DOHH2 (cell line): ENCODE results near the gene KRTAP5-5.
"Not testable (repeated sequence)": the region's sequence is repeated elsewhere in the genome, so short reads cannot be mapped to it uniquely, and the experiment has no call there.

Source experiments
- H3F3A ChIP-seq: fragments of 200-600 bp; sonication (generic), shearing (Covaris generic); 2 replicates; pipeline ENCODE4 v1.6.0; 2016; ENCODE audit warnings: antibody characterized with exemption, mild to moderate bottlenecking; ENCODE audit not compliant: control insufficient read depth, insufficient read depth
- H3K27ac ChIP-seq: fragments of 200-600 bp; sonication (generic); 2 replicates; pipeline ENCODE4 v1.5.1; 2014; ENCODE audit warnings: low read depth, mild to moderate bottlenecking, low read length, moderate library complexity
- H3K27me3 ChIP-seq: fragments of 200-600 bp; sonication (generic); 2 replicates; pipeline ENCODE4 v1.6.1; 2014; ENCODE audit warnings: mild to moderate bottlenecking, low read length, mixed read lengths; ENCODE audit not compliant: control insufficient read depth
- H3K36me3 ChIP-seq: fragments of 200-600 bp; sonication (generic); 2 replicates; pipeline ENCODE4 v1.6.1; 2014; ENCODE audit warnings: mild to moderate bottlenecking, low read length, moderate library complexity, mixed read lengths; ENCODE audit not compliant: control insufficient read depth
- H3K4me1 ChIP-seq: fragments of 200-600 bp; sonication (generic); 2 replicates; pipeline ENCODE4 v1.6.1; 2014; ENCODE audit warnings: mild to moderate bottlenecking, low read length, mixed read lengths; ENCODE audit not compliant: control insufficient read depth
- H3K4me2 ChIP-seq: fragments of 200-600 bp; sonication (generic); 2 replicates; pipeline ENCODE4 v1.6.0; 2014; ENCODE audit warnings: mild to moderate bottlenecking, low read length, moderate library complexity
- H3K4me3 ChIP-seq: fragments of 200-600 bp; sonication (generic); 2 replicates; pipeline ENCODE4 v1.5.1; 2014; ENCODE audit warnings: mild to moderate bottlenecking, low read length, mixed read lengths
- H3K79me2 ChIP-seq: fragments of 200-600 bp; sonication (generic); 2 replicates; pipeline ENCODE4 v1.6.1; 2014; ENCODE audit warnings: mild to moderate bottlenecking, low read length, mixed read lengths; ENCODE audit not compliant: control insufficient read depth
- H3K9me2 ChIP-seq: fragments of 200-600 bp; sonication (generic); replicated peaks from 2 replicates; pipeline ENCODE4 v1.6.1; 2014; ENCODE audit warnings: mild to moderate bottlenecking, low read length, mixed read lengths; ENCODE audit not compliant: control insufficient read depth
- H3K9me3 ChIP-seq: fragments of 200-600 bp; sonication (generic); 2 replicates; pipeline ENCODE4 v1.6.1; 2014; ENCODE audit warnings: antibody characterized with exemption, low read length, mixed read lengths; ENCODE audit not compliant: control insufficient read depth, insufficient read depth
- H4K20me1 ChIP-seq: fragments of 200-600 bp; sonication (generic); 2 replicates; pipeline ENCODE4 v1.6.0; 2014; ENCODE audit warnings: low read depth, mild to moderate bottlenecking, antibody characterized with exemption, low read length, moderate library complexity; ENCODE audit not compliant: control insufficient read depth, insufficient read depth
- CTCF ChIP-seq: fragments of 200-600 bp; sonication (generic); IDR thresholded peaks from one replicate; pipeline ENCODE4 v1.5.1; 2014; ENCODE audit warnings: antibody characterized with exemption, mild to moderate bottlenecking, low read depth, low read length; ENCODE audit not compliant: poor library complexity, severe bottlenecking
- EZH2phosphoT487 ChIP-seq: fragments of 200-600 bp; sonication (generic); IDR thresholded peaks from 2 replicates; pipeline ENCODE4 v1.6.1; 2017; ENCODE audit warnings: borderline replicate concordance, mild to moderate bottlenecking, antibody characterized with exemption, low read length, moderate library complexity, mixed read lengths

The KRTAP5-5 gene

GRCh38 chr11:1604711-1605110 lies 24.9 kb upstream of the KRTAP5-5 start:
- H3K79me2 ChIP-seq, result no peaks in the 10 kb centered on the region
- H3K4me3 ChIP-seq, result no peak overlapping the region
- H3K4me2 ChIP-seq, result no peak overlapping the region
- TF ChIP-seq CTCF, result no peak
- no peak for TF ChIP-seq EZH2phosphoT487
- H3K27me3 ChIP-seq, result peaks cover 14% of the 10 kb centered on the region
- H3K27ac ChIP-seq, result no peak overlapping the region
- no peaks in the 10 kb centered on the region for H3K4me1 ChIP-seq
- no peaks in the 10 kb centered on the region for H3K9me2 ChIP-seq
- H4K20me1 ChIP-seq, result no peaks in the 10 kb centered on the region
- no peaks in the 10 kb centered on the region for H3K36me3 ChIP-seq
- H3F3A ChIP-seq, result no peaks in the 10 kb centered on the region
- H3K9me3 ChIP-seq, result no peaks in the 10 kb centered on the region

- H3K9me2 ChIP-seq, H3F3A ChIP-seq, H3K4me3 ChIP-seq, H3K4me1 ChIP-seq, H3K27me3 ChIP-seq, H3K9me3 ChIP-seq, H4K20me1 ChIP-seq, H3K27ac ChIP-seq, H3K4me2 ChIP-seq, H3K79me2 ChIP-seq, H3K36me3 ChIP-seq: not testable (repeated sequence)
These were observed 23.7 kb upstream of the KRTAP5-5 start for GRCh38 chr11:1605923-1606322.

GRCh38 chr11:1607156-1607845 lies 22.3 kb upstream of the KRTAP5-5 start:
- not testable (repeated sequence) for H4K20me1 ChIP-seq, H3K9me3 ChIP-seq, H3K4me2 ChIP-seq, H3K27me3 ChIP-seq, H3K27ac ChIP-seq, H3K36me3 ChIP-seq, H3K79me2 ChIP-seq, H3K4me1 ChIP-seq, H3F3A ChIP-seq, H3K9me2 ChIP-seq, H3K4me3 ChIP-seq

GRCh38 chr11:1607901-1608300 lies 21.7 kb upstream of the KRTAP5-5 start:
- not testable (repeated sequence) for H3K27ac ChIP-seq, H3K9me2 ChIP-seq, H3F3A ChIP-seq, H3K36me3 ChIP-seq, H3K4me2 ChIP-seq, H4K20me1 ChIP-seq, H3K79me2 ChIP-seq, H3K4me1 ChIP-seq, H3K9me3 ChIP-seq, H3K27me3 ChIP-seq, H3K4me3 ChIP-seq

GRCh38 chr11:1608363-1608762 lies 21.2 kb upstream of the KRTAP5-5 start, which contains the start of gene KRTAP5-3:
Gene KRTAP5-3 (minus strand): TSS chr11:1608463. CDS start chr11:1608385, 78 bp downstream.
- H3K27me3 ChIP-seq, result no peaks in the 10 kb centered on the region
- H3K36me3 ChIP-seq, result no peaks in the 10 kb centered on the region
- no peaks in the 10 kb centered on the region for H3K4me1 ChIP-seq
- no peaks in the 10 kb centered on the region for H4K20me1 ChIP-seq
- no peak within 1 kb of the TSS for H3K4me3 ChIP-seq
- H3K9me3 ChIP-seq, result no peaks in the 10 kb centered on the region
- TF ChIP-seq EZH2phosphoT487, result no peak
- no peak for TF ChIP-seq CTCF
- H3F3A ChIP-seq, result no peaks in the 10 kb centered on the region
- H3K9me2 ChIP-seq, result no peaks in the 10 kb centered on the region
- H3K4me2 ChIP-seq, result no peak within 1 kb of the TSS
- H3K27ac ChIP-seq, result no peak within 1 kb of the TSS
- H3K79me2 ChIP-seq, result no peaks in the 10 kb centered on the region
